WTC11 (cell line): ENCODE measurements around the gene THAP2. TPM values are rescaled to one million over a fixed set of nuclear protein-coding genes. Genes with fewer than 3 reads are reported as not detected.

Source experiments
- EMX1 ChIP-seq: fragments of 250-450 bp; sonication (Bioruptor Pico); IDR thresholded peaks from 2 replicates; pipeline ENCODE4 v1.8.0; 2021; ENCODE audit warnings: mild to moderate bottlenecking
- ESRRA ChIP-seq: sonication (generic); formaldehyde crosslinking; IDR thresholded peaks from 2 replicates; pipeline ENCODE4 v1.8.1; 2022; ENCODE audit warnings: mild to moderate bottlenecking, missing genetic modification reagents, borderline replicate concordance
- ETV6 ChIP-seq: sonication (generic); formaldehyde crosslinking; IDR thresholded peaks from 2 replicates; pipeline ENCODE4 v1.8.1; 2022; ENCODE audit warnings: mild to moderate bottlenecking, missing genetic modification reagents
- HMGA2 ChIP-seq: fragments of 250-450 bp; sonication (Bioruptor Pico); IDR thresholded peaks from 2 replicates; pipeline ENCODE4 v1.4.0; 2021; ENCODE audit warnings: mild to moderate bottlenecking, moderate library complexity
- JAZF1 ChIP-seq: fragments of 250-450 bp; sonication (Bioruptor Pico); IDR thresholded peaks from 2 replicates; pipeline ENCODE4 v1.9.0; 2021; ENCODE audit warnings: moderate library complexity, mild to moderate bottlenecking, inconsistent platforms
- NR1H2 ChIP-seq: sonication (generic); formaldehyde crosslinking; IDR thresholded peaks from 2 replicates; pipeline ENCODE4 v1.9.0; 2021; ENCODE audit warnings: mild to moderate bottlenecking, moderate library complexity, missing genetic modification reagents
- NR2C2 ChIP-seq: sonication (generic); formaldehyde crosslinking; IDR thresholded peaks from 2 replicates; pipeline ENCODE4 v1.8.0; 2022; ENCODE audit warnings: mild to moderate bottlenecking, missing genetic modification reagents
- RELA ChIP-seq: sonication (generic); formaldehyde crosslinking; IDR thresholded peaks from 2 replicates; pipeline ENCODE4 v1.8.1; 2022; ENCODE audit warnings: missing genetic modification reagents, mild to moderate bottlenecking, borderline replicate concordance
- SMAD3 ChIP-seq: sonication (generic); formaldehyde crosslinking; IDR thresholded peaks from 2 replicates; pipeline ENCODE4 v1.8.0; 2022; ENCODE audit warnings: missing genetic modification reagents, mild to moderate bottlenecking, borderline replicate concordance
- SMAD4 ChIP-seq: sonication (generic); formaldehyde crosslinking; IDR thresholded peaks from 2 replicates; pipeline ENCODE4 v1.8.0; 2022; ENCODE audit warnings: mild to moderate bottlenecking, missing genetic modification reagents
- SP1 ChIP-seq: sonication (generic); formaldehyde crosslinking; conservative IDR thresholded peaks from 2 replicates; pipeline ENCODE4 v1.8.1; 2022; ENCODE audit warnings: missing genetic modification reagents
- TCF7 ChIP-seq: sonication (generic); formaldehyde crosslinking; IDR thresholded peaks from 2 replicates; pipeline ENCODE4 v1.8.0; 2022; ENCODE audit warnings: mild to moderate bottlenecking, low read depth, missing genetic modification reagents, moderate library complexity
- TP53 ChIP-seq: sonication (generic); formaldehyde crosslinking; IDR thresholded peaks from 2 replicates; pipeline ENCODE4 v1.8.1; 2023; ENCODE audit warnings: mild to moderate bottlenecking, missing genetic modification reagents
- ZNF121 ChIP-seq: sonication (generic); formaldehyde crosslinking; IDR thresholded peaks from 2 replicates; pipeline ENCODE4 v1.8.0; 2023; ENCODE audit warnings: missing genetic modification reagents
- ZNF219 ChIP-seq: sonication (generic); formaldehyde crosslinking; IDR thresholded peaks from 2 replicates; pipeline ENCODE4 v1.8.0; 2023; ENCODE audit warnings: missing genetic modification reagents, mild to moderate bottlenecking, borderline replicate concordance
- ZNF317 ChIP-seq: sonication (generic); formaldehyde crosslinking; IDR thresholded peaks from 2 replicates; pipeline ENCODE4 v1.8.1; 2023; ENCODE audit warnings: low read depth, mild to moderate bottlenecking, moderate library complexity, missing genetic modification reagents, borderline replicate concordance
- total RNA-seq: library from RNA; stranded (reverse); gene quantifications from 3 replicates; pipeline ENCODE4 v1.2.3, GENCODE V29; 2021
- TF ChIP-seq, protein P1 (sequence below): sonication (generic); formaldehyde crosslinking; IDR thresholded peaks from 2 replicates; pipeline ENCODE4 v1.8.0; 2023; ENCODE audit warnings: missing genetic modification reagents
- TF ChIP-seq, protein P2 (sequence below): fragments of 250-450 bp; sonication (Bioruptor Pico); IDR thresholded peaks from 2 replicates; pipeline ENCODE4 v1.9.0; 2021; ENCODE audit warnings: mild to moderate bottlenecking
- TF ChIP-seq, protein P3 (sequence below): sonication (generic); formaldehyde crosslinking; IDR thresholded peaks from 2 replicates; pipeline ENCODE4 v1.8.1; 2022; ENCODE audit warnings: mild to moderate bottlenecking, moderate library complexity, missing genetic modification reagents
- TF ChIP-seq, protein P4 (sequence below): sonication (generic); formaldehyde crosslinking; IDR thresholded peaks from 2 replicates; pipeline ENCODE4 v1.8.1; 2023; ENCODE audit warnings: mild to moderate bottlenecking, missing genetic modification reagents, moderate library complexity
- TF ChIP-seq, protein P5 (sequence below): sonication (generic); formaldehyde crosslinking; IDR thresholded peaks from 2 replicates; pipeline ENCODE4 v1.8.1; 2023; ENCODE audit warnings: mild to moderate bottlenecking, missing genetic modification reagents, moderate library complexity
- TF ChIP-seq, protein P6 (sequence below): fragments of 200-600 bp; IDR thresholded peaks from 2 replicates; pipeline ENCODE4 v1.8.0; 2022; ENCODE audit warnings: antibody characterized with exemption
- TF ChIP-seq, protein P7 (sequence below): sonication (generic); formaldehyde crosslinking; IDR thresholded peaks from 2 replicates; pipeline ENCODE4 v1.8.1; 2023; ENCODE audit warnings: mild to moderate bottlenecking, missing genetic modification reagents
- TF ChIP-seq, protein P8 (sequence below): sonication (generic); formaldehyde crosslinking; IDR thresholded peaks from 2 replicates; pipeline ENCODE4 v1.8.0; 2022; ENCODE audit warnings: mild to moderate bottlenecking, missing genetic modification reagents
- TF ChIP-seq, protein P9 (sequence below): sonication (generic); formaldehyde crosslinking; IDR thresholded peaks from 2 replicates; pipeline ENCODE4 v1.8.1; 2022; ENCODE audit warnings: missing genetic modification reagents, borderline replicate concordance
- TF ChIP-seq, protein P10 (sequence below): sonication (generic); formaldehyde crosslinking; IDR thresholded peaks from 2 replicates; pipeline ENCODE4 v1.8.1; 2022; ENCODE audit warnings: mild to moderate bottlenecking, missing genetic modification reagents, moderate library complexity, borderline replicate concordance

The THAP2 gene
- total RNA-seq, 1 experiment from 2014 or later: 6.4 TPM

DNA sequence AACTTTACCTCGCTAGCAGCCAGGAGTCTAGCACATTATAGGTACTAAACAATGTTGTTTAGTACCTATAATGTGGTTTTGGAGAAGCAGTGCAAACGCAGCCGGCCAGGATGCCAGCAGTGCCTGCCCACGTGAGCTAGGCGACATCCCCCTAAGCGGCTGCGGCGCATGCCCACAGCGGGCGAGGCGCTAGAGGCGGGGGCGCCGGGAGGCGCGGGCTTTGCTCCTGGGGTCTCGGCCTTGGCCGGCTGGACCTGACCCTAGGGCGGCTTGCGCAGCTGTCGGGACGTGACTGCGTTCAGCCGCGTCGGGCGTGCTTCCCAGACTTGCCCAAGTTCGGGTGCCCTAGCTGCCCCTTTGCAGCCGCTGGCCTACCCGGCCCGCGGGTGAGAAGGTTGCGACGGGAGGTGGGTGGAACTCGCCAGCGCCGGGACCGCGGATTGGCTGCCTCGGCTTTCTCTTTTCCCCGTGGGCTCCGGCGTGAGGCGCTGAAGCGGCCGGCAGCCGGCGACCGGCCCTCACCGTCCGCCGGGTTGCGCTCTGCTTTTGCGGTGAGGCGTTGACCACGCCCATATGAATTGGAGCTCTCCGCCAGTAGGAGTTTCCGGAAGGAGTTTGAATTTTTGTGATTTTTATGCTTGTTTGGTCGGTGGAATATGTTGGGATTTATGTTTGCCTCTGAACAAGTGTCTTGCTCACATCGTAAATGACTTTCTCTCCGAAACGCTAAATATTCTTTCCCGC, 22.0 kb downstream of the THAP2 start, which contains the start of gene TMEM19 (continued):
- TF ChIP-seq ZNF317 (CRISPR knock-in tag) (no peak), HMGA2 (CRISPR knock-in tag) (no peak), ZNF219 (CRISPR knock-in tag) (peak; percentile 69; the same call in 1 of the 2 replicates), EMX1 (CRISPR knock-in tag) (no peak), TP53 (CRISPR knock-in tag) (0 out of 2 replicates have a peak, but pooled peaks have one; percentile 57), ESRRA (CRISPR knock-in tag) (peak; percentile 85), NR1H2 (CRISPR knock-in tag) (no peak), NR2C2 (no peak), RELA (CRISPR knock-in tag) (no peak), JAZF1 (CRISPR knock-in tag) (no peak), SMAD3 (CRISPR knock-in tag) (peak; percentile 91), ETV6 (CRISPR knock-in tag) (peak; percentile 91), TCF7 (CRISPR knock-in tag) (no peak), SP1 (CRISPR knock-in tag) (peak; percentile 87), SMAD4 (CRISPR knock-in tag) (0 out of 2 replicates have a peak, but pooled peaks have one; percentile 38), ZNF121 (CRISPR knock-in tag) (peak; percentile 69; the same call in 1 of the 2 replicates)
- TF ChIP-seq, protein P1, sequence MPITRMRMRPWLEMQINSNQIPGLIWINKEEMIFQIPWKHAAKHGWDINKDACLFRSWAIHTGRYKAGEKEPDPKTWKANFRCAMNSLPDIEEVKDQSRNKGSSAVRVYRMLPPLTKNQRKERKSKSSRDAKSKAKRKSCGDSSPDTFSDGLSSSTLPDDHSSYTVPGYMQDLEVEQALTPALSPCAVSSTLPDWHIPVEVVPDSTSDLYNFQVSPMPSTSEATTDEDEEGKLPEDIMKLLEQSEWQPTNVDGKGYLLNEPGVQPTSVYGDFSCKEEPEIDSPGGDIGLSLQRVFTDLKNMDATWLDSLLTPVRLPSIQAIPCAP (CRISPR knock-in tag): no peak; the same call in 1 of the 2 replicates
- TF ChIP-seq, protein P2, sequence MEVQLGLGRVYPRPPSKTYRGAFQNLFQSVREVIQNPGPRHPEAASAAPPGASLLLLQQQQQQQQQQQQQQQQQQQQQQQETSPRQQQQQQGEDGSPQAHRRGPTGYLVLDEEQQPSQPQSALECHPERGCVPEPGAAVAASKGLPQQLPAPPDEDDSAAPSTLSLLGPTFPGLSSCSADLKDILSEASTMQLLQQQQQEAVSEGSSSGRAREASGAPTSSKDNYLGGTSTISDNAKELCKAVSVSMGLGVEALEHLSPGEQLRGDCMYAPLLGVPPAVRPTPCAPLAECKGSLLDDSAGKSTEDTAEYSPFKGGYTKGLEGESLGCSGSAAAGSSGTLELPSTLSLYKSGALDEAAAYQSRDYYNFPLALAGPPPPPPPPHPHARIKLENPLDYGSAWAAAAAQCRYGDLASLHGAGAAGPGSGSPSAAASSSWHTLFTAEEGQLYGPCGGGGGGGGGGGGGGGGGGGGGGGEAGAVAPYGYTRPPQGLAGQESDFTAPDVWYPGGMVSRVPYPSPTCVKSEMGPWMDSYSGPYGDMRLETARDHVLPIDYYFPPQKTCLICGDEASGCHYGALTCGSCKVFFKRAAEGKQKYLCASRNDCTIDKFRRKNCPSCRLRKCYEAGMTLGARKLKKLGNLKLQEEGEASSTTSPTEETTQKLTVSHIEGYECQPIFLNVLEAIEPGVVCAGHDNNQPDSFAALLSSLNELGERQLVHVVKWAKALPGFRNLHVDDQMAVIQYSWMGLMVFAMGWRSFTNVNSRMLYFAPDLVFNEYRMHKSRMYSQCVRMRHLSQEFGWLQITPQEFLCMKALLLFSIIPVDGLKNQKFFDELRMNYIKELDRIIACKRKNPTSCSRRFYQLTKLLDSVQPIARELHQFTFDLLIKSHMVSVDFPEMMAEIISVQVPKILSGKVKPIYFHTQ: no peak
- TF ChIP-seq, protein P3, sequence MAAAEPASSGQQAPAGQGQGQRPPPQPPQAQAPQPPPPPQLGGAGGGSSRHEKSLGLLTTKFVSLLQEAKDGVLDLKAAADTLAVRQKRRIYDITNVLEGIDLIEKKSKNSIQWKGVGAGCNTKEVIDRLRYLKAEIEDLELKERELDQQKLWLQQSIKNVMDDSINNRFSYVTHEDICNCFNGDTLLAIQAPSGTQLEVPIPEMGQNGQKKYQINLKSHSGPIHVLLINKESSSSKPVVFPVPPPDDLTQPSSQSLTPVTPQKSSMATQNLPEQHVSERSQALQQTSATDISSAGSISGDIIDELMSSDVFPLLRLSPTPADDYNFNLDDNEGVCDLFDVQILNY: peak; percentile 57; the same call in 1 of the 2 replicates
- TF ChIP-seq, protein P4, sequence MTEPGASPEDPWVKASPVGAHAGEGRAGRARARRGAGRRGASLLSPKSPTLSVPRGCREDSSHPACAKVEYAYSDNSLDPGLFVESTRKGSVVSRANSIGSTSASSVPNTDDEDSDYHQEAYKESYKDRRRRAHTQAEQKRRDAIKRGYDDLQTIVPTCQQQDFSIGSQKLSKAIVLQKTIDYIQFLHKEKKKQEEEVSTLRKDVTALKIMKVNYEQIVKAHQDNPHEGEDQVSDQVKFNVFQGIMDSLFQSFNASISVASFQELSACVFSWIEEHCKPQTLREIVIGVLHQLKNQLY (CRISPR knock-in tag): no peak
- TF ChIP-seq, protein P5, sequence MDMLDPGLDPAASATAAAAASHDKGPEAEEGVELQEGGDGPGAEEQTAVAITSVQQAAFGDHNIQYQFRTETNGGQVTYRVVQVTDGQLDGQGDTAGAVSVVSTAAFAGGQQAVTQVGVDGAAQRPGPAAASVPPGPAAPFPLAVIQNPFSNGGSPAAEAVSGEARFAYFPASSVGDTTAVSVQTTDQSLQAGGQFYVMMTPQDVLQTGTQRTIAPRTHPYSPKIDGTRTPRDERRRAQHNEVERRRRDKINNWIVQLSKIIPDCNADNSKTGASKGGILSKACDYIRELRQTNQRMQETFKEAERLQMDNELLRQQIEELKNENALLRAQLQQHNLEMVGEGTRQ (CRISPR knock-in tag): peak; percentile 91
- TF ChIP-seq, protein P6, sequence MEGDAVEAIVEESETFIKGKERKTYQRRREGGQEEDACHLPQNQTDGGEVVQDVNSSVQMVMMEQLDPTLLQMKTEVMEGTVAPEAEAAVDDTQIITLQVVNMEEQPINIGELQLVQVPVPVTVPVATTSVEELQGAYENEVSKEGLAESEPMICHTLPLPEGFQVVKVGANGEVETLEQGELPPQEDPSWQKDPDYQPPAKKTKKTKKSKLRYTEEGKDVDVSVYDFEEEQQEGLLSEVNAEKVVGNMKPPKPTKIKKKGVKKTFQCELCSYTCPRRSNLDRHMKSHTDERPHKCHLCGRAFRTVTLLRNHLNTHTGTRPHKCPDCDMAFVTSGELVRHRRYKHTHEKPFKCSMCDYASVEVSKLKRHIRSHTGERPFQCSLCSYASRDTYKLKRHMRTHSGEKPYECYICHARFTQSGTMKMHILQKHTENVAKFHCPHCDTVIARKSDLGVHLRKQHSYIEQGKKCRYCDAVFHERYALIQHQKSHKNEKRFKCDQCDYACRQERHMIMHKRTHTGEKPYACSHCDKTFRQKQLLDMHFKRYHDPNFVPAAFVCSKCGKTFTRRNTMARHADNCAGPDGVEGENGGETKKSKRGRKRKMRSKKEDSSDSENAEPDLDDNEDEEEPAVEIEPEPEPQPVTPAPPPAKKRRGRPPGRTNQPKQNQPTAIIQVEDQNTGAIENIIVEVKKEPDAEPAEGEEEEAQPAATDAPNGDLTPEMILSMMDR: no peak
- TF ChIP-seq, protein P7, sequence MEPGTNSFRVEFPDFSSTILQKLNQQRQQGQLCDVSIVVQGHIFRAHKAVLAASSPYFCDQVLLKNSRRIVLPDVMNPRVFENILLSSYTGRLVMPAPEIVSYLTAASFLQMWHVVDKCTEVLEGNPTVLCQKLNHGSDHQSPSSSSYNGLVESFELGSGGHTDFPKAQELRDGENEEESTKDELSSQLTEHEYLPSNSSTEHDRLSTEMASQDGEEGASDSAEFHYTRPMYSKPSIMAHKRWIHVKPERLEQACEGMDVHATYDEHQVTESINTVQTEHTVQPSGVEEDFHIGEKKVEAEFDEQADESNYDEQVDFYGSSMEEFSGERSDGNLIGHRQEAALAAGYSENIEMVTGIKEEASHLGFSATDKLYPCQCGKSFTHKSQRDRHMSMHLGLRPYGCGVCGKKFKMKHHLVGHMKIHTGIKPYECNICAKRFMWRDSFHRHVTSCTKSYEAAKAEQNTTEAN: peak; percentile 70
- TF ChIP-seq, protein P8, sequence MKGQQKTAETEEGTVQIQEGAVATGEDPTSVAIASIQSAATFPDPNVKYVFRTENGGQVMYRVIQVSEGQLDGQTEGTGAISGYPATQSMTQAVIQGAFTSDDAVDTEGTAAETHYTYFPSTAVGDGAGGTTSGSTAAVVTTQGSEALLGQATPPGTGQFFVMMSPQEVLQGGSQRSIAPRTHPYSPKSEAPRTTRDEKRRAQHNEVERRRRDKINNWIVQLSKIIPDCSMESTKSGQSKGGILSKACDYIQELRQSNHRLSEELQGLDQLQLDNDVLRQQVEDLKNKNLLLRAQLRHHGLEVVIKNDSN (CRISPR knock-in tag): peak; percentile 91
- TF ChIP-seq, protein P9, sequence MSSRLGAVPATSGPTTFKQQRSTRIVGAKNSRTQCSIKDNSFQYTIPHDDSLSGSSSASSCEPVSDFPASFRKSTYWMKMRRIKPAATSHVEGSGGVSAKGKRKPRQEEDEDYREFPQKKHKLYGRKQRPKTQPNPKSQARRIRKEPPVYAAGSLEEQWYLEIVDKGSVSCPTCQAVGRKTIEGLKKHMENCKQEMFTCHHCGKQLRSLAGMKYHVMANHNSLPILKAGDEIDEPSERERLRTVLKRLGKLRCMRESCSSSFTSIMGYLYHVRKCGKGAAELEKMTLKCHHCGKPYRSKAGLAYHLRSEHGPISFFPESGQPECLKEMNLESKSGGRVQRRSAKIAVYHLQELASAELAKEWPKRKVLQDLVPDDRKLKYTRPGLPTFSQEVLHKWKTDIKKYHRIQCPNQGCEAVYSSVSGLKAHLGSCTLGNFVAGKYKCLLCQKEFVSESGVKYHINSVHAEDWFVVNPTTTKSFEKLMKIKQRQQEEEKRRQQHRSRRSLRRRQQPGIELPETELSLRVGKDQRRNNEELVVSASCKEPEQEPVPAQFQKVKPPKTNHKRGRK (CRISPR knock-in tag): no peak
- TF ChIP-seq, protein P10, sequence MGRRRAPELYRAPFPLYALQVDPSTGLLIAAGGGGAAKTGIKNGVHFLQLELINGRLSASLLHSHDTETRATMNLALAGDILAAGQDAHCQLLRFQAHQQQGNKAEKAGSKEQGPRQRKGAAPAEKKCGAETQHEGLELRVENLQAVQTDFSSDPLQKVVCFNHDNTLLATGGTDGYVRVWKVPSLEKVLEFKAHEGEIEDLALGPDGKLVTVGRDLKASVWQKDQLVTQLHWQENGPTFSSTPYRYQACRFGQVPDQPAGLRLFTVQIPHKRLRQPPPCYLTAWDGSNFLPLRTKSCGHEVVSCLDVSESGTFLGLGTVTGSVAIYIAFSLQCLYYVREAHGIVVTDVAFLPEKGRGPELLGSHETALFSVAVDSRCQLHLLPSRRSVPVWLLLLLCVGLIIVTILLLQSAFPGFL: no peak
